SK-N-SH (cell line): Measurements from ENCODE around the gene POU6F1. TPM values are rescaled to one million over a fixed set of nuclear protein-coding genes. Genes with fewer than 3 reads are reported as not detected.

Experiments
- CTCF ChIA-PET: fragments of 300-600, 350-600 bp; formaldehyde crosslinking; extraction: SDS; loops from one replicate; lab custom pipeline; 2021; lab: Yijun Ruan, JAX
- POLR2A ChIA-PET: fragments of 350-600 bp; sonication (Branson Sonifier 250); formaldehyde crosslinking; extraction: SDS; loops from one replicate; lab custom pipeline; 2020; ENCODE audit warnings: antibody characterized with exemption, inconsistent platforms; lab: Yijun Ruan, JAX
- DNase-seq: peaks from one replicate; pipeline ENCODE4 v3.0.0; 2012
- H2AFZ ChIP-seq: fragments of 200-600 bp; sonication (generic); 2 replicates; pipeline ENCODE4 v1.8.1; 2016; ENCODE audit warnings: antibody characterized with exemption, mild to moderate bottlenecking, low read depth
- H3F3A ChIP-seq: fragments of 200-600 bp; sonication (generic); replicated peaks from 2 replicates; pipeline ENCODE3; 2016; ENCODE audit warnings: antibody characterized with exemption, mild to moderate bottlenecking; ENCODE audit not compliant: insufficient read depth
- H3K27ac ChIP-seq, 2 experiments: fragments of 200-500 bp in 1 of 2; fragments of 200-600 bp in 1 of 2; sonication (Bioruptor generic) in 1 of 2; sonication (generic), shearing (Covaris generic) in 1 of 2; 2 replicates each; pipeline versions ENCODE4 v1.5.1 to v1.6.1; 2014 to 2016; ENCODE audit warnings: low read depth in 2 of 2, inconsistent platforms in 1 of 2, low read length in 1 of 2, mild to moderate bottlenecking in 1 of 2, mixed read lengths in 1 of 2
- H3K27me3 ChIP-seq: fragments of 200-600 bp; sonication (generic), shearing (Covaris generic); 2 replicates; pipeline ENCODE4 v1.6.1; 2016; ENCODE audit warnings: mixed run types; ENCODE audit not compliant: insufficient read depth
- H3K36me3 ChIP-seq, 2 experiments: fragments of 200-500 bp in 1 of 2; fragments of 200-600 bp in 1 of 2; sonication (Bioruptor generic) in 1 of 2; sonication (generic) in 1 of 2; replicated peaks in 1 of 2; 2 replicates each; pipeline versions ENCODE3 to v1.5.1; 2014 to 2016; ENCODE audit warnings: low read length in 1 of 2, mild to moderate bottlenecking in 1 of 2; ENCODE audit not compliant: insufficient read depth in 2 of 2, control insufficient read depth in 1 of 2
- H3K4me1 ChIP-seq, 2 experiments: fragments of 200-500 bp in 1 of 2; fragments of 200-600 bp in 1 of 2; sonication (Bioruptor generic) in 1 of 2; sonication (generic), shearing (Covaris generic) in 1 of 2; 2 replicates each; pipeline versions ENCODE4 v1.5.1 to v1.6.1; 2014 to 2016; ENCODE audit warnings: low read depth in 1 of 2, low read length in 1 of 2, mixed run types in 1 of 2; ENCODE audit not compliant: insufficient read depth in 2 of 2, control insufficient read depth in 1 of 2
- H3K4me2 ChIP-seq: fragments of 200-600 bp; sonication (generic), shearing (Covaris generic); 2 replicates; pipeline ENCODE4 v1.6.1; 2017; ENCODE audit warnings: mixed run types
- H3K4me3 ChIP-seq, 2 experiments: fragments of 200-500 bp in 1 of 2; fragments of 200-600 bp in 1 of 2; sonication (Bioruptor generic) in 1 of 2; sonication (generic), shearing (Covaris generic) in 1 of 2; 2 replicates each; pipeline versions ENCODE4 v1.5.1 to v1.8.1; 2014 to 2016; ENCODE audit warnings: low read depth in 2 of 2, inconsistent platforms in 1 of 2, low read length in 1 of 2, mild to moderate bottlenecking in 1 of 2, mixed read lengths in 1 of 2, moderate library complexity in 1 of 2
- H3K79me2 ChIP-seq: fragments of 200-600 bp; sonication (generic); 2 replicates; pipeline ENCODE4 v1.8.1; 2017; ENCODE audit warnings: mild to moderate bottlenecking; ENCODE audit not compliant: insufficient read depth
- H3K9ac ChIP-seq: fragments of 200-600 bp; sonication (generic); 2 replicates; pipeline ENCODE4 v1.6.1; 2017; ENCODE audit warnings: mixed run types
- H3K9me2 ChIP-seq: fragments of 200-600 bp; sonication (generic); 2 replicates; pipeline ENCODE4 v1.6.1; 2017; ENCODE audit warnings: mixed run types
- H3K9me3 ChIP-seq: fragments of 200-600 bp; sonication (generic); 2 replicates; pipeline ENCODE4 v1.6.1; 2017; ENCODE audit warnings: mixed run types, mild to moderate bottlenecking, moderate library complexity
- H4K20me1 ChIP-seq: fragments of 200-600 bp; sonication (generic); 2 replicates; pipeline ENCODE4 v1.6.1; 2017; ENCODE audit warnings: mild to moderate bottlenecking, mixed run types; ENCODE audit not compliant: insufficient read depth
- ELF1 ChIP-seq: IDR thresholded peaks from 2 replicates; pipeline ENCODE4 v1.4.0; 2012
- EP300 ChIP-seq, 2 experiments: IDR thresholded peaks; 2 replicates each; pipeline versions ENCODE4 v1.4.0 to v1.6.1; 2012; ENCODE audit warnings: borderline replicate concordance in 1 of 2, low read depth in 1 of 2, low read length in 1 of 2
- FOXJ3 ChIP-seq: sonication (generic); formaldehyde crosslinking; IDR thresholded peaks from 2 replicates; pipeline ENCODE4 v1.5.1; 2020; ENCODE audit warnings: mild to moderate bottlenecking, missing genetic modification reagents
- FOXM1 ChIP-seq: IDR thresholded peaks from 2 replicates; pipeline ENCODE4 v1.4.0; 2012; ENCODE audit warnings: low read depth, mild to moderate bottlenecking
- MEF2A ChIP-seq: IDR thresholded peaks from 2 replicates; pipeline ENCODE4 v1.4.0; 2012; ENCODE audit warnings: low read depth, borderline replicate concordance
- RCOR1 ChIP-seq: fragments of 150-350 bp; IDR thresholded peaks from 2 replicates; pipeline ENCODE4 v1.6.1; 2017; ENCODE audit warnings: antibody characterized with exemption, low read length
- SMC3 ChIP-seq: IDR thresholded peaks from 2 replicates; pipeline ENCODE4 v1.6.1; 2012; ENCODE audit warnings: low read depth, low read length, improper control_type of control experiment
- TEAD4 ChIP-seq: IDR thresholded peaks from 2 replicates; pipeline ENCODE4 v1.4.0; 2012; ENCODE audit warnings: mild to moderate bottlenecking, borderline replicate concordance; ENCODE audit not compliant: insufficient read depth
- WGBS: methylation state at CpG from one replicate; pipeline ENCODE4 v1.1.6; 2017; ENCODE audit warnings: low lambda C conversion rate; 5-methylcytosine and 5-hydroxymethylcytosine counted together
- polyA plus RNA-seq, 3 experiments: library from polyadenylated mRNA; depleted of rRNA; stranded (reverse); fragments of >200 nt; gene quantifications; 2 replicates each; pipeline ENCODE4 v1.2.3, GENCODE V29; 2012
- TF ChIP-seq, protein P1 (sequence below): IDR thresholded peaks from 2 replicates; pipeline ENCODE4 v1.4.0; 2012; ENCODE audit warnings: low read depth, borderline replicate concordance
- TF ChIP-seq, protein P2 (sequence below): IDR thresholded peaks from 2 replicates; pipeline ENCODE4; 2012
- TF ChIP-seq, protein P3 (sequence below): IDR thresholded peaks from 2 replicates; pipeline ENCODE4 v1.4.0; 2012; ENCODE audit warnings: low read depth
- TF ChIP-seq, protein P4 (sequence below): fragments of 150-350 bp; IDR thresholded peaks from 2 replicates; pipeline ENCODE4 v1.6.1; 2016; ENCODE audit warnings: mild to moderate bottlenecking, low read depth, low read length
- TF ChIP-seq, protein P5 (sequence below): IDR thresholded peaks from 2 replicates; pipeline ENCODE4 v1.6.1; 2012; ENCODE audit warnings: mild to moderate bottlenecking, low read depth, low read length, moderate library complexity
- TF ChIP-seq, protein P6 (sequence below): fragments of 150-350 bp; IDR thresholded peaks from 2 replicates; pipeline ENCODE4 v1.6.1; 2017; ENCODE audit warnings: antibody characterized with exemption, low read length, low read depth, borderline replicate concordance

The POU6F1 gene
- polyA plus RNA-seq, 1 of the 3 experiments (the other 2 are of a cell fraction) = 1.9 TPM

DNA sequence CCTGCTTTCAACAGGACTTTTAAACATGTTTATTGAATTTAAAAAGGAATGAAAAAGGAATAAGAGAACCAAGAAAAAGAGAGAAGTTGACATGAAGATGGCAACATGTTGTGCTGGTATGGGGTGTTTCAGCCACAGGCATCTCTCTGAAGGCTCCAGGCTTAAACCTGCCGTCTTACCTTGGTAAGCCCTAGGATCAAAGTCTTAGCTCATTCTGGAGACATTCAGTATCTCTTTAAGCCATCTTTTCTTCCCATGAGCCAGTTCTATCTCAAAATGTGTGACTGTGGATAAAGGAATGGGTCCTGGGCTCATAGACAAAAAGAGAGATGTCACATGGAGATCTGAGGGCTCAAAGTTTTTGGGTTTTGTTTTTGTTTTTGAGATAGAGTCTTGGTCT, 43.4 kb downstream of the POU6F1 start:
- 96% methylated on average over 1 of the region's 1 CpG for WGBS

DNA sequence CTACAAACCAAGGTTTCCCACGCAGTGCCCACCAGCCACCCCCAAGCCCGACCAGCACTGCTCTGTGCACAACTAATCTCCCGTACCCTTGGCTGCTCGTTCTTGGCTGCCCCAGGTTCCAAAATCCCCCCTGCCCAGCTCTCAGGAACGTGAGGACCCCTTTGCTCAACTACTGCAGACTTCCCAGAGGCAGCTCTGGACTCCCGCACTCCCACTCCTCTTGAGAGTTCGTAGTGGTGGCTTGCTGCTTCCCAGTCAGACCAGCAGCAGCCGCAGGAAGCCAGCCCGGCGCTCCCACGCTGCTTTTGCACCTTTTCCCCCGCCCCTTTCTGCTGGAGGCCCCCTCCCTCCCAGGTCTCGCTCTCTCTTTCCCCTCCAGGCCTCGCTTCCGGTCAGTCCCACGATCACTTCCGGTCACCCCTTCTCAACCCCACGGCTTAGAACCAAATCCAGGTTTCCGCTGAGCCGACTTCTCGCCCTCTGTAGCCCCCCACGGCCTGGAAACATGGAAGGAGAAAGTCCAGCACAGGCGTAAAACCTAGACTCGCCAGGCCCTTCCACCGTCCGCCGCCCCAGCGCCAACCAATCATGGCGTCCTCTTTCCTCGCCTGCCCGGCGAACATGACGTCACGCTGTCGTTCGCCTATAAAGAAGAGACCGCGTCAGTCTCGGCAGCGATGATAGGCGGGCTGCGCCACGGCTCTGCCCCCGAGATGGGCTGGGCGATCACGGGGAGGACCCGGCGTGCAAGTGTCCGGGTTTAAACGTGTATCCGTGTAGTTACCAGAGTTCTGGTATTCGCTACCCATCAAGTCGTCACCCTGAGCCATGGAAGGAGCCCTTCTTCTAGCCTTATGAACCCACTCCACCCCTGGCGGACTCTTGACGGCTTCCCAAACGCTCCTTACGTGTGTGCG, 45.1 kb downstream of the POU6F1 start, which contains the start of gene TFCP2:
TFCP2 (minus strand) TSS at position 621 of the 917 bp plus-strand sequence. CDS start 713 bp downstream, outside the sequence.
- Histone ChIP-seq H3K9me2 (no peaks in the 10 kb centered on the region), H3K79me2 (peaks cover 47% of the 10 kb centered on the region), H2AFZ (peak within 1 kb of the TSS; percentile 100), H4K20me1 (no peaks in the 10 kb centered on the region), H3K36me3 (no peaks in the 10 kb centered on the region), H3K4me2 (peak within 1 kb of the TSS; percentile 92), H3K4me3 (peak within 1 kb of the TSS; percentile 73 to 97), H3K9ac (peak within 1 kb of the TSS; percentile 87), H3F3A (peaks cover 14% of the 10 kb centered on the region), H3K27ac (peak within 1 kb of the TSS; percentile 99), H3K4me1 (no peaks in the 10 kb centered on the region), H3K9me3 (no peaks in the 10 kb centered on the region), H3K27me3 (no peaks in the 10 kb centered on the region)
- POLR2A ChIA-PET = interaction anchor here (1.4 kb wide), 1 partner anchor 45 kb away, joined by 5 read pairs; the partner anchor contains the start of gene POU6F1
- CTCF ChIA-PET = interaction anchor here (0.9 kb wide), 1 partner anchor 80 kb away, joined by 3 read pairs; no protein-coding TSS in a partner anchor
- 2% methylated on average over 51 of the region's 58 CpGs for WGBS
- DNase-seq = peak; percentile 93
- TF ChIP-seq, protein P1, sequence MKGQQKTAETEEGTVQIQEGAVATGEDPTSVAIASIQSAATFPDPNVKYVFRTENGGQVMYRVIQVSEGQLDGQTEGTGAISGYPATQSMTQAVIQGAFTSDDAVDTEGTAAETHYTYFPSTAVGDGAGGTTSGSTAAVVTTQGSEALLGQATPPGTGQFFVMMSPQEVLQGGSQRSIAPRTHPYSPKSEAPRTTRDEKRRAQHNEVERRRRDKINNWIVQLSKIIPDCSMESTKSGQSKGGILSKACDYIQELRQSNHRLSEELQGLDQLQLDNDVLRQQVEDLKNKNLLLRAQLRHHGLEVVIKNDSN = no peak; the same call in 1 of the 2 replicates
- no peak; a peak in 1 of 4 replicates for TF ChIP-seq EP300 (IDR thresholded peaks at IDR 0.05; ENCODE audit: borderline replicate concordance in 1 of 2, low read depth in 1 of 2, low read length in 1 of 2)
- TF ChIP-seq FOXM1 = no peak
- peak; percentile 57 for TF ChIP-seq ELF1
- TF ChIP-seq, protein P2, sequence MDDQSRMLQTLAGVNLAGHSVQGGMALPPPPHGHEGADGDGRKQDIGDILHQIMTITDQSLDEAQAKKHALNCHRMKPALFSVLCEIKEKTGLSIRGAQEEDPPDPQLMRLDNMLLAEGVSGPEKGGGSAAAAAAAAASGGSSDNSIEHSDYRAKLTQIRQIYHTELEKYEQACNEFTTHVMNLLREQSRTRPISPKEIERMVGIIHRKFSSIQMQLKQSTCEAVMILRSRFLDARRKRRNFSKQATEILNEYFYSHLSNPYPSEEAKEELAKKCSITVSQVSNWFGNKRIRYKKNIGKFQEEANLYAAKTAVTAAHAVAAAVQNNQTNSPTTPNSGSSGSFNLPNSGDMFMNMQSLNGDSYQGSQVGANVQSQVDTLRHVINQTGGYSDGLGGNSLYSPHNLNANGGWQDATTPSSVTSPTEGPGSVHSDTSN = 0 out of 2 replicates have a peak, but pooled peaks have one; percentile 2
- TF ChIP-seq, protein P3, sequence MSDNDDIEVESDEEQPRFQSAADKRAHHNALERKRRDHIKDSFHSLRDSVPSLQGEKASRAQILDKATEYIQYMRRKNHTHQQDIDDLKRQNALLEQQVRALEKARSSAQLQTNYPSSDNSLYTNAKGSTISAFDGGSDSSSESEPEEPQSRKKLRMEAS = peak; percentile 78
- TF ChIP-seq, protein P4, sequence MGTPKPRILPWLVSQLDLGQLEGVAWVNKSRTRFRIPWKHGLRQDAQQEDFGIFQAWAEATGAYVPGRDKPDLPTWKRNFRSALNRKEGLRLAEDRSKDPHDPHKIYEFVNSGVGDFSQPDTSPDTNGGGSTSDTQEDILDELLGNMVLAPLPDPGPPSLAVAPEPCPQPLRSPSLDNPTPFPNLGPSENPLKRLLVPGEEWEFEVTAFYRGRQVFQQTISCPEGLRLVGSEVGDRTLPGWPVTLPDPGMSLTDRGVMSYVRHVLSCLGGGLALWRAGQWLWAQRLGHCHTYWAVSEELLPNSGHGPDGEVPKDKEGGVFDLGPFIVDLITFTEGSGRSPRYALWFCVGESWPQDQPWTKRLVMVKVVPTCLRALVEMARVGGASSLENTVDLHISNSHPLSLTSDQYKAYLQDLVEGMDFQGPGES = no peak; the same call in 1 of the 2 replicates
- no peak for TF ChIP-seq TEAD4
- TF ChIP-seq, protein P5, sequence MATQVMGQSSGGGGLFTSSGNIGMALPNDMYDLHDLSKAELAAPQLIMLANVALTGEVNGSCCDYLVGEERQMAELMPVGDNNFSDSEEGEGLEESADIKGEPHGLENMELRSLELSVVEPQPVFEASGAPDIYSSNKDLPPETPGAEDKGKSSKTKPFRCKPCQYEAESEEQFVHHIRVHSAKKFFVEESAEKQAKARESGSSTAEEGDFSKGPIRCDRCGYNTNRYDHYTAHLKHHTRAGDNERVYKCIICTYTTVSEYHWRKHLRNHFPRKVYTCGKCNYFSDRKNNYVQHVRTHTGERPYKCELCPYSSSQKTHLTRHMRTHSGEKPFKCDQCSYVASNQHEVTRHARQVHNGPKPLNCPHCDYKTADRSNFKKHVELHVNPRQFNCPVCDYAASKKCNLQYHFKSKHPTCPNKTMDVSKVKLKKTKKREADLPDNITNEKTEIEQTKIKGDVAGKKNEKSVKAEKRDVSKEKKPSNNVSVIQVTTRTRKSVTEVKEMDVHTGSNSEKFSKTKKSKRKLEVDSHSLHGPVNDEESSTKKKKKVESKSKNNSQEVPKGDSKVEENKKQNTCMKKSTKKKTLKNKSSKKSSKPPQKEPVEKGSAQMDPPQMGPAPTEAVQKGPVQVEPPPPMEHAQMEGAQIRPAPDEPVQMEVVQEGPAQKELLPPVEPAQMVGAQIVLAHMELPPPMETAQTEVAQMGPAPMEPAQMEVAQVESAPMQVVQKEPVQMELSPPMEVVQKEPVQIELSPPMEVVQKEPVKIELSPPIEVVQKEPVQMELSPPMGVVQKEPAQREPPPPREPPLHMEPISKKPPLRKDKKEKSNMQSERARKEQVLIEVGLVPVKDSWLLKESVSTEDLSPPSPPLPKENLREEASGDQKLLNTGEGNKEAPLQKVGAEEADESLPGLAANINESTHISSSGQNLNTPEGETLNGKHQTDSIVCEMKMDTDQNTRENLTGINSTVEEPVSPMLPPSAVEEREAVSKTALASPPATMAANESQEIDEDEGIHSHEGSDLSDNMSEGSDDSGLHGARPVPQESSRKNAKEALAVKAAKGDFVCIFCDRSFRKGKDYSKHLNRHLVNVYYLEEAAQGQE = peak; percentile 55
- 0 out of 2 replicates have a peak, but pooled peaks have one; percentile 2 for TF ChIP-seq RCOR1
- no peak for TF ChIP-seq MEF2A
- TF ChIP-seq, protein P6, sequence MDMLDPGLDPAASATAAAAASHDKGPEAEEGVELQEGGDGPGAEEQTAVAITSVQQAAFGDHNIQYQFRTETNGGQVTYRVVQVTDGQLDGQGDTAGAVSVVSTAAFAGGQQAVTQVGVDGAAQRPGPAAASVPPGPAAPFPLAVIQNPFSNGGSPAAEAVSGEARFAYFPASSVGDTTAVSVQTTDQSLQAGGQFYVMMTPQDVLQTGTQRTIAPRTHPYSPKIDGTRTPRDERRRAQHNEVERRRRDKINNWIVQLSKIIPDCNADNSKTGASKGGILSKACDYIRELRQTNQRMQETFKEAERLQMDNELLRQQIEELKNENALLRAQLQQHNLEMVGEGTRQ = no peak; the same call in 1 of the 2 replicates

More for the DNA sequence above, 43.4 kb downstream of the POU6F1 start:
- Histone ChIP-seq H3K4me2 (no peak overlapping the region), H3K9me3 (no peaks in the 10 kb centered on the region), H3K4me1 (no peaks in the 10 kb centered on the region), H2AFZ (no peak overlapping the region), H3K27me3 (no peaks in the 10 kb centered on the region), H3K79me2 (peaks cover 29% of the 10 kb centered on the region), H3F3A (peaks cover 14% of the 10 kb centered on the region), H3K4me3 (no peak overlapping the region), H4K20me1 (no peaks in the 10 kb centered on the region), H3K9me2 (no peaks in the 10 kb centered on the region), H3K9ac (no peak overlapping the region), H3K36me3 (no peaks in the 10 kb centered on the region), H3K27ac (no peak overlapping the region)
- TF ChIP-seq SMC3 (no peak), TEAD4 (no peak), FOXJ3 (CRISPR knock-in tag) (no peak)
- TF ChIP-seq, protein P4 = no peak
- ChIA-PET POLR2A (no interaction called here), CTCF (interaction anchor here (1.0 kb wide), 1 partner anchor 43 kb away, joined by 3 read pairs; the partner anchor contains the start of gene POU6F1)
- DNase-seq = no peak
